Measurements from ENCODE around the gene KAZN.

DNA sequence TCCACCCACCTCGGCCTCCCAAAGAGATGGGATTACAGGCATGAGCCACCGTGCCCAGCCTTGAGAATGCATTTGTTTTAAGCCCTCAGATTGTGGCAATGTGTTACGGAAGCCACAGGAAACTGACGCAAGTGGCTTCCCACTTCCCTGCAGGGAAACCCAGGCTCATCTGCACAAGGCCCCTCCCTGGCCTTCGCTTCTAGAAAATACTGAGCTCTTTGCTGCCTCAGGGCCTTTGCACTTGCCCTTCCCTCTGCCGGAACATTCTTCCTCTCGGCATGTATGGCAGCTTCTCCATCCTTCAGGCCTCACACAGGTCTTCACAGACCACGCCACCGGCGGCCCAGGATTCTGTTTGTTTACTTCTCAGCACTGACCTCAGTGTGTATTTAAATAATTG, 418.0 kb downstream of the KAZN start:
- TF ChIP-seq, protein P1, sequence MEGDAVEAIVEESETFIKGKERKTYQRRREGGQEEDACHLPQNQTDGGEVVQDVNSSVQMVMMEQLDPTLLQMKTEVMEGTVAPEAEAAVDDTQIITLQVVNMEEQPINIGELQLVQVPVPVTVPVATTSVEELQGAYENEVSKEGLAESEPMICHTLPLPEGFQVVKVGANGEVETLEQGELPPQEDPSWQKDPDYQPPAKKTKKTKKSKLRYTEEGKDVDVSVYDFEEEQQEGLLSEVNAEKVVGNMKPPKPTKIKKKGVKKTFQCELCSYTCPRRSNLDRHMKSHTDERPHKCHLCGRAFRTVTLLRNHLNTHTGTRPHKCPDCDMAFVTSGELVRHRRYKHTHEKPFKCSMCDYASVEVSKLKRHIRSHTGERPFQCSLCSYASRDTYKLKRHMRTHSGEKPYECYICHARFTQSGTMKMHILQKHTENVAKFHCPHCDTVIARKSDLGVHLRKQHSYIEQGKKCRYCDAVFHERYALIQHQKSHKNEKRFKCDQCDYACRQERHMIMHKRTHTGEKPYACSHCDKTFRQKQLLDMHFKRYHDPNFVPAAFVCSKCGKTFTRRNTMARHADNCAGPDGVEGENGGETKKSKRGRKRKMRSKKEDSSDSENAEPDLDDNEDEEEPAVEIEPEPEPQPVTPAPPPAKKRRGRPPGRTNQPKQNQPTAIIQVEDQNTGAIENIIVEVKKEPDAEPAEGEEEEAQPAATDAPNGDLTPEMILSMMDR (IDR thresholded peaks at IDR 0.05): no peak
- TF ChIP-seq POLR2A (IDR thresholded peaks at IDR 0.05): no peak
